Esophagus muscularis mucosa (tissue), 4 donors: ENCODE measurements around the gene TCF23. TPM values are rescaled to one million over a fixed set of nuclear protein-coding genes. Genes with fewer than 3 reads are reported as not detected.

Source experiments
- DNase-seq: peaks from one replicate; pipeline ENCODE4 v3.0.0-alpha.2; 2017; ENCODE audit errors: extremely low spot score
- H3K27ac ChIP-seq, 4 donors: fragments of 200-600 bp; sonication (generic); replicated peaks in 1 of 4; 1 replicate in 3 of 4; 2 replicates in 1 of 4; pipeline ENCODE4 v1.5.1; 2016 to 2019; ENCODE audit warnings: mild to moderate bottlenecking in 1 of 4
- H3K27me3 ChIP-seq, 4 donors: fragments of 200-600 bp; sonication (generic); one replicate each; pipeline versions ENCODE4 v1.5.1 to v1.6.0; 2016 to 2019
- H3K36me3 ChIP-seq, 4 donors: fragments of 200-600 bp; sonication (generic); one replicate each; pipeline ENCODE4 v1.5.1; 2016 to 2019
- H3K4me1 ChIP-seq, 4 donors: fragments of 200-600 bp; sonication (generic); one replicate each; pipeline ENCODE4 v1.5.1; 2016 to 2019
- H3K4me3 ChIP-seq, 4 donors: fragments of 200-600 bp; sonication (generic); 1 replicate in 2 of 4; 2 replicates in 2 of 4; pipeline ENCODE4 v1.5.1; 2016 to 2019; ENCODE audit warnings: mild to moderate bottlenecking in 4 of 4, moderate library complexity in 1 of 4
- H3K9me3 ChIP-seq, 4 donors: fragments of 200-600 bp; sonication (generic); 1 replicate in 3 of 4; 2 replicates in 1 of 4; pipeline ENCODE4 v1.5.1; 2016 to 2019
- CTCF ChIP-seq, 3 experiments: fragments of 200-600 bp in 2 of 3; fragments of 450-650 bp in 1 of 3; sonication (generic) in 2 of 3; IDR thresholded peaks; one replicate each; pipeline ENCODE4 v1.5.1; 2017 to 2019; ENCODE audit warnings: antibody characterized with exemption in 3 of 3, mild to moderate bottlenecking in 2 of 3, moderate library complexity in 1 of 3
- EP300 ChIP-seq: sonication (generic); formaldehyde crosslinking; IDR thresholded peaks from one replicate; pipeline ENCODE4 v1.6.1; 2017; ENCODE audit warnings: antibody characterized with exemption
- POLR2A ChIP-seq: fragments of 450-650 bp; IDR thresholded peaks from one replicate; pipeline ENCODE4 v1.6.1; 2017; ENCODE audit warnings: antibody characterized with exemption, moderate library complexity, mild to moderate bottlenecking, low read depth
- POLR2AphosphoS5 ChIP-seq, 2 donors: sonication (generic); formaldehyde crosslinking; IDR thresholded peaks; one replicate each; pipeline ENCODE4 v1.6.1; 2017; ENCODE audit warnings: antibody characterized with exemption in 2 of 2
- WGBS: methylation state at CpG from one replicate; pipeline ENCODE4 v1.1.5; 2018; 5-methylcytosine and 5-hydroxymethylcytosine counted together
- intact Hi-C: fragments of 100-400 bp; cut with DNase I; formaldehyde crosslinking; loops from one replicate; pipeline ENCODE4 v1.15.1; 2023
- total RNA-seq, 4 donors: library from RNA; depleted of rRNA; stranded (reverse); fragments of >200 nt; gene quantifications; one replicate each; pipeline versions ENCODE4 v1.1.0 to v1.2.1, GENCODE V29; 2016

The TCF23 gene
- total RNA-seq, 4 donors from 2014 or later, result not detected

GRCh38 chr2:27164960-27165763 is 16.4 kb downstream of the TCF23 start:
- H3K36me3 ChIP-seq, result no peaks in the 10 kb centered on the region
- intact Hi-C loops, result no loop called here
- H3K4me1 ChIP-seq, result peaks cover 0 to 6% (median 5%) of the 10 kb centered on the region in 4 donors
- no peak for DNase-seq
- no peak for TF ChIP-seq EP300
- no peak for TF ChIP-seq POLR2A
- TF ChIP-seq CTCF (IDR thresholded peaks at IDR 0.05), result no peak
- TF ChIP-seq POLR2AphosphoS5 (IDR thresholded peaks at IDR 0.05), result no peak
- no peak overlapping the region for H3K27ac ChIP-seq
- WGBS, result 86% methylated on average over 8 of the region's 8 CpGs
- H3K4me3 ChIP-seq, result no peak overlapping the region
- no peaks in the 10 kb centered on the region for H3K9me3 ChIP-seq
- H3K27me3 ChIP-seq, result peaks cover 0 to 10% (median 2%) of the 10 kb centered on the region in 4 donors

DNA sequence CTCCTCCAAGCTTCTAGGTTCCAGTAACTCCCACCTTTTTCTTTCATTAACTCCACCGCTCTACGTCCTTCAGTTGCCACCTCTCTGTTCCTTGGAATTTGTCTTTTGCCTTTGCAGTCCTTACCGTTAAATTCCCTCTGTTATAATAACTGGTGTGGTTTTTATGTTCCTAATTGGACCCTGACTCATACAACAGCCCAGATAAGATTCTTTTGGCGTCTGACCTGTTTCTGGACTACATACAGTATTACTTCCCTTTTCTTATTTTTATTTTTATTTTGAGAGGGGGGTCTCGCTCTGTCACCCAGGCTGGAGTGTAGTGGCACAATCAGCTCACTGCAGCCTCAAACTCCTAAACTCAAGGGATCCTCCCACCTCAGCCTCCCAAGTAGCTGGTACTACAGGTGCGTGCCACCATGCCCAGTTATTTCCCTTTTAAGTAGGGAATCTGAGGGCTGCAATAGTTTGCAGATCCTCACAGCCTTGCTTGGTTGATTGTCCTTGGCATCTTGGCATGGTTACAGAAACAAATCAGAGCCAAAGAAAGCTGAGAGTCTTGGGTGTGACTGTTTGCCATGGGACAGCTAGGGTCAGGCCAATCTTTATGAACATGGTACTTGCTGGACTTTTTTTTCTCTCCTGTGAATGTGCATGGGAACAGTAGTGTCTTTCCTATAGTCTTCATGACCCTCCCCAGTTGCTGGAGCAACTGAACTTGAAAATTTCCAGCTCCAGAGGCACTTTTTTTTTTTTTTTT is 22.0 kb downstream of the TCF23 start:
- Histone ChIP-seq H3K4me3 (no peak overlapping the region), H3K27me3 (peaks cover 0 to 24% (median 3%) of the 10 kb centered on the region in 4 donors), H3K36me3 (no peaks in the 10 kb centered on the region), H3K4me1 (peaks cover 0 to 9% (median 6%) of the 10 kb centered on the region in 4 donors), H3K9me3 (no peaks in the 10 kb centered on the region), H3K27ac (no peak overlapping the region)
- TF ChIP-seq EP300, result no peak
- TF ChIP-seq CTCF (IDR thresholded peaks at IDR 0.05), result no peak
- no peak for TF ChIP-seq POLR2AphosphoS5 (IDR thresholded peaks at IDR 0.05)
- no peak for TF ChIP-seq POLR2A
- intact Hi-C loops, result no loop called here
- no peak for DNase-seq
- 74% methylated on average over 6 of the region's 6 CpGs for WGBS

DNA sequence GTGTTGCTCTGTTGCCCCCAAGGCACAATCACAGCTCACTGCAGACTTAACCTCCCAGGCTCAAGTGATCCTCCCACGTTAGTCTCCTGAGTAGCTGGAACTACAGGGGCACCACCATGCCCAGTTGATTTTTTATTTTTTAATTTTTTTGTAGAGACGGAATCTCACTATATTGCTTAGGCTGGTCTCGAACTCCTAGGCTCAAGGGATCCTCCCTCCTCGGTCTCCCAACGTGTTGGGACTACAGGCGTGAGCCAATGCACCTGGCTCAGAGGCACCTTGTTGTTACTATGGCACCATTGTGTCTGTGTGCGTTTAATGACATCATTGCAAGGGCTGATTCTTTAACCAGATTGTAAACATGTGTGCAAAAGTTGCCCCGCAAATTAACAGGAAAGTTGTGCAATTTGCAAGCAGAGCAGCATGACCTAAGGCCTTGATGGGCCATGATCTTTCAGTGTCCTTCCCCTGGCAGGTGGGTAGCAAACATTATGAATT is 22.6 kb downstream of the TCF23 start:
- Histone ChIP-seq H3K27ac (no peak overlapping the region), H3K9me3 (no peaks in the 10 kb centered on the region), H3K36me3 (no peaks in the 10 kb centered on the region), H3K4me3 (no peak overlapping the region), H3K4me1 (peaks cover 0 to 9% (median 6%) of the 10 kb centered on the region in 4 donors), H3K27me3 (peaks cover 0 to 30% (median 3%) of the 10 kb centered on the region in 4 donors)
- intact Hi-C loops, result no loop called here
- no peak for TF ChIP-seq EP300
- TF ChIP-seq POLR2A, result no peak
- TF ChIP-seq CTCF (IDR thresholded peaks at IDR 0.05), result no peak
- no peak for TF ChIP-seq POLR2AphosphoS5 (IDR thresholded peaks at IDR 0.05)
- WGBS, result 77% methylated on average over 8 of the region's 8 CpGs
- no peak for DNase-seq

GRCh38 chr2:27174638-27175037 is 25.8 kb downstream of the TCF23 start:
- no peak for TF ChIP-seq CTCF (IDR thresholded peaks at IDR 0.05)
- TF ChIP-seq POLR2AphosphoS5 (IDR thresholded peaks at IDR 0.05), result no peak
- TF ChIP-seq EP300, result no peak
- TF ChIP-seq POLR2A, result no peak
- H3K4me3 ChIP-seq, result no peak overlapping the region
- peaks cover 0 to 8% (median 6%) of the 10 kb centered on the region in 4 donors for H3K4me1 ChIP-seq
- no peaks in the 10 kb centered on the region for H3K9me3 ChIP-seq
- no peak overlapping the region for H3K27ac ChIP-seq
- DNase-seq, result no peak
- intact Hi-C loops, result no loop called here
- H3K27me3 ChIP-seq, result peaks cover 0 to 37% (median 3%) of the 10 kb centered on the region in 4 donors
- H3K36me3 ChIP-seq, result no peaks in the 10 kb centered on the region
- 82% methylated on average over 6 of the region's 6 CpGs for WGBS
